GM18517 (cell line): Measurements from ENCODE around the gene PLCG2.

ENCODE experiments used
- ATAC-seq: cut with Tn5 transposase; IDR thresholded peaks from one replicate; pipeline ENCODE4 v1.9.1; 2021; ENCODE audit warnings: mild to moderate bottlenecking, moderate library complexity; ENCODE audit not compliant: unreplicated experiment

Gene PLCG2

DNA sequence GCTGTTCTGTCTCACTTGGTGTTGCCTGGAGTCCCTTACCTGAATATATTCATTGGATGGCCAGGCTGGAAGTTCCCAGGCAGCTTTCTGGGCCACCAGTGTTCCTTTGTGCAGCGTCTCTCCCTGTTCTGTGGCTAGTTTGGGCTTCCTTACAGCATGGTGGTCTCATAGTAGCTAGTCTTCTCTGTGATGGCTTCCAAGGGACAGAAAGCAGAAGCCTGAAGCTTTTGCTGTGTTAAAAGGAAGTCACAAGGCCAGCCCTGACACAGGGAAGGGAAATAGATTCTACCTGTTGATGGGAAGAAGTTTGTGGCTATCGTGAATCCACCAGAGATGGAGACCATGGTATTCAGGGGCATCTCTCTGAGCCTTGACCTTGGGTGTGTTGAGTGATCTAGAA, 34.6 kb downstream of the PLCG2 start:
- ATAC-seq = no peak

DNA sequence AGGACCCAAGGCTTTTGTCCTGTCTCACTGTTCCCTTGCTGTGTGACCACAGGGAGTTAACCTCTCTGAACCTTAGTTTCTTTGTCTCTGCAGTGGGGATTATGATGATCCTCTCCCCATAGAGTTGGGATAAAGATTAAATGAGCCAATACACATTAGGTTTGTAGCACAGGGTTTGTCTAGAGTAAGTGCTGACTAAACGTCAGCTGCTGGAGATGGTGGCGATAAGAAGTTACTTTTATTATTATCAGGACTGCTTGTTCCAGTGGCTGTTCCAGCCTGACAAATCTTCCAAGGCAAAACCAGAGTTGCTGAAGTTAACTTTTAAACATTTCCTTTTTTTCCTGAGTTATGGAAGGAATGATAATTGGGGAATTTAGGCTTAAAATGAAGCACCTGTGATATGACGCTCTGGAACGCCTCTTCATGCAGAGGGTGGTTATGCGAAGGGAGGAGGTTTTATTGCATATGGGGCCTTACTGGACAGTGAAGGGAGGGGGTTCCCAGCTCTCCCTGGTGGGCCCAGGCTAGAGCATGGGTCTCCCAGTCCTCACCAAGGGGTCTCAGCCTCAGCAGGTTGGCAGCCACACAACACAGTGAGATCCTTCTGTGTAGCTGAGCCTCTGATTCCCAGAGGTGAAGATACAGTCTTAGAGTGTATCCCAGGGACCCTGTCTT, 35.8 kb downstream of the PLCG2 start:
- ATAC-seq = no peak

DNA sequence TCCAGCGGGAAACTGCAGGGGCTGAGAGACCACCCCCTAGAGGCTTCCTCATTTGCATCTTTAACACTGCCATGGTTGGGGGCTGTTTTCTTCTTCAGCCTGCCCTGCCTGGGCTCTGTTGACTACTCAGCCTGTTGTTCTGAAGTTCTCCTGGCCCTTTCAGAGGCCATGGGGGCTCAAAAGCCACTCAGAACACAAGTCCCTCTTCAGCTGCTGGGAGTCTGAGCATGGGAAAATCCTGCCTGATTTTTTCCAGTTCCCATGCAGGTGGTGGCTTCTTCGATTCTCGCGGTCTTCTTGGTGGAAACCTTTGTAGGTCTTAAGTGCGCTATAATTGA, 36.3 kb downstream of the PLCG2 start:
- no peak for ATAC-seq

DNA sequence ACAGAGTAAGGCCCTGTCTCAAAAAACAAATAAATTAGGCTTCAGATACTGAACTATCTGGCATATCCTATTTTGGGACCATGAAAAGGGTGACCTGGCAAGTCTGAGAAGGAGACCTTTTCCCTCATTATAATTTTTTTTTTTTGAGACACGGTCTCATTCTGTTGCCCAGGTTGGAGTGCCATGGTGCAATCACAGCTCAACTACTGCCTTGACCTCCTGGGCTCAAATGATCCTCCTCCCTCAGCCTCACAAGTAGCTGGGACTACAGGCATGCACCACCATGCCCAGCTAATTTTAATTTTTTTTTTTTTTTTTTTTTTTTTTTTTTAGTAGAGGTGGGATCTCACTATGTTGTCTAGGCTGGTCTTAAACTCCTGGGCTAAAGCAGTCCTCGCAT, 37.3 kb downstream of the PLCG2 start:
- peak; percentile 0 for ATAC-seq

DNA sequence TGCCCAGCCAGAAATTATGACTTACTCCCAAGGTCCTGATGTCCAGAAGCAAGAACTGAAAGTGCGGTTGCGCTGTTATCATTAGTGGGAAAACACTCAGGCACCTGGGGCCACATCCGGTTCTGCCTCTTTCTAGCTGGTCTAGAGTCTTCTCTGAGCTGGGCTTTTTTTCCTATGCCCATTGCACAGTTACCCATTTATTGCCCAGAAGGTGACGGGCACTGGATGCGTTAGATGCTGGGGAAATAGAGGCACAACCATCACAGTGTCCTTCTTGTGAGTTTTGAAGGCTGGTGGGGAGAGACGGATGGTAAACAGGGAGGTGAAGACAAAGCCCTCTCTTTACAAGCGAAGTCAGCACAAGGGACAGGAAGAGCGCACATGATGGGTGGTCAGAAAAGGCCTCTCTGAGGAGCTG, 37.7 kb downstream of the PLCG2 start:
- peak; percentile 27 for ATAC-seq

DNA sequence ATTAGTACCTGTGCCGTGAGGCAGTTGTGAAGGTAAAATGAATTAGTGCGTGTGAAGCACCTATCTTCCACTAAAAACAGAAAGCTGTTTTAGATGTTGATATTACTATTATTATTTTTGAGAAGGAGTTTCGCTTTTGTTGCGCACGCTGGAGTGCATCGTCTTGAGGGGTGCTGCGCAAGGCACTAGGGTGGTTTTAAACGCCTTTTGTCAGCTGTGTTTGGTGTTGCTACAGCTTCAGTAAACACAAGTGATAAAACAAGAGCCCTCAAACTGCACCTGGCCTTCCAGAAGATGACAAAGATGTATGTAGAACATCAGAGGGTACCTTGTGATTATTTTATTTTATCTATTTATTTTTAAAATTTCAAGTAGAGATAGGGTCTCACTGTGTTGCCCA, 38.2 kb downstream of the PLCG2 start:
- ATAC-seq = no peak

DNA sequence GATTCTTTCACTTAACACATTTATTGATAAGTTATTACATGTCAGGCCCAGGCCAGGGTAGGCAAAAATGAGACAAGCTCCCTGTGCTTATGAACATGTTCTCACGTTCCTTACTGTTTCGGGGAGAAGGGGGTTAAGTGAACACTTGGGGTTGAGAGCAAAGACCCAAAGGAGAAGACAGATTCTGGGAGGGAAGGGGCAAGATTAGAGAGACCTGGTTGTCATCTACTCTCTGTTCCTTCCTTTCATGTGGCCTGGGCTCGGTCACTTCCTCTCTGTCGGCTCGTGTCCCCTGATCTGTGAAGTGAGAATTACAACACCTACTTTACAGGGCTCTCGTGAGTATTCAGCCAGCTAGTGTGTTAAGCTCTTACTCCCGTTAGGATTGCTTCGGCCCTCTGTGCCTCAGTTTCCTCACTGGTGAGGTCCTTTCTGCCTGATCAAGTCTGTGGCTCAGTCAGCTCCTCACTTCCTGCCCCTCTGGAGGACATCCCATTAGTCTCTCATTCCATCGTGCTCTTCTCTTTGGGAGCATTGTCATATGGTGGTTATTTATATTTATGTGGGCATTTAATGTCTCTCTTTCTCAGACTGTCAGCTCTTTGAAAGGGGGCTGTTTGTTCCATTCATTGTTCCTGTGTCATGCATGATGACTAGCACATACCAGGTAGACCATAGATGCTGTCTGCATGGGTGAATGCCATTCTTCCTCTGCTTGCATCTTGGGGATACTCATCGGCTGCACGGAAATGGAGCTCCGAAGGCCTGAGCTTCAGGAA, 38.9 kb downstream of the PLCG2 start:
- peak; percentile 35 for ATAC-seq

DNA sequence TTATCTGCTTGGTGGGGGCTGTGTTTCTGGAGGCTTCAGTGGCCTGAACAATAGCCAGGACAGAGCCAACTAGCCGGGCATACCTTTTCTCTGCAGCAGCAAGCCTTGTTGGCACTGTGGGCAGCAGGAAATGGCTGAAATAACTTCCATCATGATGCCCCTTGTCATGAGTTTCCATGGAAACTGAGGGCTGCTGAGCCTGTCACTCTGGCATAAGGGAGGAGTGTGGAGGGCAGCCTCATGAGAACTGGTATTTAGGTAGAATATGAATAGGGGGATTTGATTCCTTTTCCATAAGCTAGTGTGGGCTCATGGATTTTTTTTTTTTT, 39.4 kb downstream of the PLCG2 start:
- ATAC-seq = no peak

DNA sequence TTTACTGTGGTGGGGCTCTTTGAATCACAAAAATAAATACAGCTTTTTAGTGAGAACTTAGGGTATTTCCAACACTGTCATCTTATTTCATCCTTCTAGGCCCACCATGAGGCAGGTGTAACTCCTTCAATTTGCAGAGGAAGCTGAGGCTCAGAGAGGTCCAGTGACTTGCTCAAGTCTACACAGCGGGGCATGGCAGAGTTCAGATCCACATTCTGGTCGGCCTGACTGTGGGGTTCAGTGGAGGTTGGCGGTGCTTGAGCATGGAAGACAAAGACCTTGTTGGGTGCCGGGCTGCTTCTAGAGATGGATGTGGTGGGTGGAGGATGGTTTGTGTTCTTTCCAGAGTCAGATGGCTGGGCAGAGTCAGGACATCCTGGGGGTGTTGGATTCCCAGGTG, 39.8 kb downstream of the PLCG2 start:
- ATAC-seq = no peak

DNA sequence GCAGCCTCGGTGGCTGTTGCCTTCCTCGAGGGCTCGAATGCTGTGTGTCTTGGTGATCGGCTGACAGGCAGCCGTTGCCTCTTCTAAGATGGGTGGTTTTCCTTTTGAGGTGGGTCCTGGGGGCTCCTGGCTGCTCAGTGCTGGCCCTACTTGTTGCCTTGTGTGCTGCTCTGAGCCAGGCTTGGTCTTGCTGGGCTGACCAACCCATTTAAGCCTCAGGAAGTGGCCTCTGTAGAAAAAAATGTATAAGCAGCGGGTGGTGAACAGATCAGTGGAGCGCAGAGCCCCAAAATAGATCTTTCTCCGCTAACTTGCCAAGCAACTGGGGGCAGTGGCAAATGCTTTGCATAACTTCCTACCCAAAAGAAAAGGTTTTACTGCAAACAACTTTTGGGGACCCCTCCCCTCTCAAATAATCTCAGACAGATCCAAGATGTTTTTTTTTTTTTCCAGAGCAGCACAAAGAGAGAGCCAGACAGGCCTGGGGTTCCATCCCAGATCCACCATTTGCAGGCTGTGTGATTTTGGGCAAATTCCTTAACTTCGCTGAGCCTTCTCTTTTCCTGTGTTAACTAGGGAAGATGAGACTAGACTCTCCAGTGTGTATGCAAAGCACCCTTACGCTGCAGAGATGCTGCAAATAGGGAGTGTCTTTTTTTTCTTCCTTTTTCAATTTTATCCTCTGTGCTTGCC, 42.5 kb downstream of the PLCG2 start:
- peak; percentile 44 for ATAC-seq

DNA sequence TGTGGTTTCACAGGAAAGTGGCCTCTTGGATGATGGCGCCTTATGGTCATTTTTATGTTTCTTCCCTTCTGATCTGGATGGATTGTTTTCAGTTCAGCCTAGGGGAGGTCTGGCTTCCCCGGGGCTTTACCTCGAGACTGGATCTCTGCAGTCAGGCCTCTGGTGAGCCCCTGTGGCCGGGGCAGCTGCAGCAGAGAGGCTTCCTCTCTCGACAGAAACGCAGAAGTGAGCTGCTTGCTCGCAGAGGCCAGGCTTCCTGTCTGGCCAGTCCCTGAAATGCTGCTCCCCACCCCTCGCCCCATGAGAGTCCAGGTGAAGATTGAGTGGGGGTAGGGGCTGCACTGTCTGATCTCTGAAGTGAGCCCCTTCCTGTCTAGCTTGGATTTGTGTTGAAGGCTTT, 44.0 kb downstream of the PLCG2 start:
- ATAC-seq = peak; percentile 38

DNA sequence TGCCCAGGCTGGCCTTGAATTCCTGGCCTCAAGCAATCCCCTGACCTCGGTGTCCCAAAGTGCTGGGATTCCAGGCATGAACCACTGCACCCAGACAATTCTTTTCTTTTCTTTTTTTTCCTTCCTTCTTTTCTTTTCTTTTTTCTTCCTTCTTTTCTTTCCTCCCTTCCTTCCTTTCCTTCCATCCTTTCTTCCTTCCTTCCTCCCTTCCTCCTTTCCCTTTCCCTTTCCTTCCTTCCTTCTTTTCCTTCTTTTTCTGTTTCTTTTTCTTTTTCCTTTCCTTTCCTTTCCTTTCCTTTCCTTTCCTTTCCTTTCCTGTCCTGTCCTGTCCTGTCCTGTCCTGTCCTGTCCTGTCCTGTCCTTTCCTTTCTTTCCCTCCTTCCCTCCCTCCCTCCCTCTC, 44.6 kb downstream of the PLCG2 start:
- no peak for ATAC-seq

DNA sequence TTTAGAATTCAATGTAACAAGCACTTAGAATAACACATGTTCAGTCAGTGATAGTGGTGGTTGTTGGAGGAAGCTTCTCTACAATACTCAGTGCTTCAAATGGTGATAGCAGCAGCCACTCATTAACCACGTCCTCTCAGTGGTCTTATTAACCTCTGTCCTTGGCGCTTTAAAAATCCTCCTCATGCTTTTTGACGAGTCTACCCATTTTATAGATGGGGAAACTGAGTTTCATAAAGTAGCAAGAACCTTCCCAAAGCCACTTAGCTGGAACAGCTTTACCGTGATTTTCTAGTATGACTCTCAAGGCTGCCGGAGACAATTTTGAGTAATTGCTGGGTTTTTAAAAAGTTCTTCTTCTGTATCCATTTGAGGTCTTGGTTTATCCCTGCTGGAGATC, 47.4 kb downstream of the PLCG2 start:
- ATAC-seq = no peak

DNA sequence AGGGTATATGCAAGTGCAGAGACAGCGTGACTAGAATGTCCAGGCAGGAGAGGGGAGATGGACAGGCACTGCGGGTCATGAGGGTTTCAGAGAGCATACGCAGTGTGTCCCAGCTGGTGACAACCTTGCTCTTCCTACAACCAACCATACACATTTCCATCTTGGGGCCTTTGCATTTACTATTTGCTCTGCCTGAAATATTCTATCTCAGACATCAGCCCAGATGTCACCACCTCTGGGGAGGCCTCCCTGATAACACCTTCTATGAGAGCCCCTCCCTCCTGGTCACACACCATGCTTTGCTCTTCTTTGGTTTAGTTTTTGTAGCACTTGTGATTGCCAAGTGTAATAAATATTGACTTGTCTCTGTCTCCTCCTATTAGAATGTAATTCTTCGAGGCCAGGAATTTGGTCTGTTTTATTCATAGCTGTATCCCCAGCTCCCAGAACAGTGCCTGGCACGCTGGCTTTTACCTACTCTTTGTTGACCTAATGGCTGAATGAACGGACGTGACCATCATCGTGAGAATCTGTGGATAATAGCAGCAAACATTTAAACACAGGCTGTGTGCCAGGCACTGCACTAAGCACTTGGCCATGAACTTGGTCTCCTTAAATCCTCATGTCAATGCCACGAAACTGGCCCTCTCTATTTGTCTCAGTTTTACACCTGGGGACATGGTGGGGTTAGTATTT, 51.9 kb downstream of the PLCG2 start:
- ATAC-seq = peak; percentile 7

DNA sequence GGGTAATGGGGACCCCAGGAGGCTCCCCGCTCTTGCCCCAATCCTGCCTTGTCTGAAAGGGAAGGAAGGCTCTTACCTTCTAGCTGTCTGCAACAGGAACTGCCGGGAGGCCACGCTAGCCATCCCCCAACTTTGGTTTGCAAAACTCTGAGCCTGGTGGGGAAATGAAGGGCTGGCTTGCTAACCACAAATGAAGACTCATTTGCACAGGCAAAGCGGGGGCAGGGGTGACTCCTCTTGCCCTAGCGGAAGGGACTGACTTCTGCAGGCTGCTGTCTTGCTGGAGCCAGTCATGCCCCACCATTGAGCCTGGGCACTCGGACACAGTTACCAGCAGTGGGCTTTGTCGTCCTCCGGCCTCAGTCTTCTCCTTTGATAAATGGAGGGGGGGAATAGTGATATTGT, 52.6 kb downstream of the PLCG2 start:
- ATAC-seq = peak; percentile 61

DNA sequence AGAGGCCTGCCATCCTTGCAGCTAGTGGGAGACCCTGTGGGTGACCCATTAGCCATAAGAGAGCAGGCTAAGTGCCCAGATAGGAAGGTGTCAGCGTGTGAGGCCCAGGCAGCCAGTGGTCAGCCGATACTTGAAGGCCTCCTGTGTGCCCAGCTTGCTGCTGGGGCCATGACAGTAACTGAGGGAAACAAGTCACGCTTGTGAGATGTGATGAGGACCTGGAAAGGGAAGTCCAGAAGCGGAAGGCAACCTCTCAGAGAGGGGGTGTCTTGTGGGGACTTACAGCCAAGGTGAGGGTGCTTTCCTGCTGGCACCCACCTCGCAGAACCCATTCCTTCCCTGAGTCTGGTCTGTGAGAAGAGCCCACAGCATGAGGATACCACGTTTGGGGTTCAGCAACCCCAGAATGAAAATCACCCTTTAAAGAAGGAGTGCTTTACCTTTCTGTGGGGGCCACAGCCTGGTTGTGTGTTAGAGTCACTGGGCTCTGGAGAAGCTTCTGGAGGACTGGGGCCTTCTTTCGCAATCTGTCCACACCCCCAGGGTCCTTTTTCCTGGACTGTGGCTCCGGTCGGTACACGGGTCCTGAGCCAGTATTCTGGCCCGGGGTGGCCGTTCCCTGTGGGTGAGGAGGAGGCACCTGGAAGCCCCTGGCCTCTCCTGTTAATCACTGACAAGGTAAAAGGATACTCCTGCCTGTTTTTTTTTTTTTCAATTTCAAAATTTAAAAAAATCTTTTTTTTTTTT, 53.9 kb downstream of the PLCG2 start:
- ATAC-seq = no peak

DNA sequence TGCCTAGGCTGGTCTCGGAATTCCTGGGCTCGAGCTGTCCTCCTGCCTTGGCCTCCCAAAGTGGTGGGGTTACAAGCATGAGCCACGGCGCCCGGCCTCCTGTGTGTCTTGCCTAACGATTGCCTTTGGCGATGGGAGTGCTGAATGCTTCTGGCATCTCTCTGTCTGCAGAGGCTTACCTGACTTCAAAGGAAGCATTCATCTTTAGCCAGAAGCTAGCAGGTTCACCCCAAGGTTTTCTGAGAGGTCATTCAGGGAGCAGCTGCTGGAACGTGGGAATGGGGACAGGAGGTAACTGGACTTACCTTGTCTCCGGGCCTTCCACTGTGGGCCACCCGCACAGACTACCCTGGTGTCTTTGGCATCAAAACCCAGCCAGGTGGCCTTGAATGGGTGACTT, 54.7 kb downstream of the PLCG2 start:
- ATAC-seq = no peak

DNA sequence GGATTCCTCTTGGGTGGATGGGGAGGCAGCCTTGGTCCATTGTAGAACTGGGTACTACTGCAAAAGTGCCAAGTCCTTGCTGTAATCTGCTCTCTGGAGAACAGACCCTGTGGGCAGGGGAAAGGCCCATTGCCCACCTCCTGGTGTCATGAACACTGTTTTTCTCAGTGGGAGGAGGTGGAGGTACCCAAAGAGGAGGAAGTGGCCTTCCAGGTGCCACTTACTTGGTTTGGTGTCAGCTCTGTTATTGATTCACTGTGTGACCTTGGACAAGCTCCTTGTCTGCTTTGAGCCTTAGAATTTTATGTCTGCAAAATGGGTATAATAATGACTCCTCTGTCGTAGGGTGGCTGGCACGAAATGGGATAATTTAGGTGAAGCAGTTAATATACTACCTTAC, 55.8 kb downstream of the PLCG2 start:
- ATAC-seq = no peak

DNA sequence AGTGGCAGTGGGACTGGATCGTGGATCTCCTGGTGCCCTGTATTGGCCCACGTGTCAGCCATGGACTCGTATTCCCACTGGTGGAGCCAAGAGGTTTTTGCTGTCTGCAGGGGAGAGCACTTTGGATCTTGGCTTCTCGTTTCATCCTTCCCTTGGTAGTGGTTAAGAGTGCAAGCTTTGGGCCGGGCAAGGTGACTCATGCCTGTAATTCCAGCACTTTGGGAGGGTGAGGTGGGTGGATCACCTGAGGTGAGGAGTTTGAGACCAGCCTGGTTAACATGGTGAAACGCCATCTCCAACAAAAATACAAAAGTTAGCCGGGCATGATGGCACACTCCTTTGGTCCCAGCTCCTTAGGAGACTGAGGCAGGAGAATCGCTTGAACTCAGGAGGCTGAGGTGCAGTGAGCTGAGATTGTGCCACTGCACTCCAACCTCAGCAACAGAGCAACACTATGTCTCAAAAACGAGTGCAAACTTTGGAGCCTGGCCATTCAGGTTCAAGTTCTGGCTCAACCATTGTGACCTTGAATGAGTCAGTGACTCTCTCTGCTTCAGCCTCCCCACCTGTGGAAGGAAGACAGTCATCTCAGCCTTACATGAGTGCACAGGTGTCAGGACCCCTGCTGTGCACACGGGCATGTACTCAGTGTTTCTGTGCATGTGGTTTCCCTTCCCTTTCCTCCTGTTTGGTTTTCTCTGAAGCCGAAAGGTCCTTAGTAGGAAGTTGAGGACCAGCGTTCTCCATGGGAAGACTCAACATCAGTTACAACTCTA, 57.4 kb downstream of the PLCG2 start:
- ATAC-seq = peak; percentile 58

DNA sequence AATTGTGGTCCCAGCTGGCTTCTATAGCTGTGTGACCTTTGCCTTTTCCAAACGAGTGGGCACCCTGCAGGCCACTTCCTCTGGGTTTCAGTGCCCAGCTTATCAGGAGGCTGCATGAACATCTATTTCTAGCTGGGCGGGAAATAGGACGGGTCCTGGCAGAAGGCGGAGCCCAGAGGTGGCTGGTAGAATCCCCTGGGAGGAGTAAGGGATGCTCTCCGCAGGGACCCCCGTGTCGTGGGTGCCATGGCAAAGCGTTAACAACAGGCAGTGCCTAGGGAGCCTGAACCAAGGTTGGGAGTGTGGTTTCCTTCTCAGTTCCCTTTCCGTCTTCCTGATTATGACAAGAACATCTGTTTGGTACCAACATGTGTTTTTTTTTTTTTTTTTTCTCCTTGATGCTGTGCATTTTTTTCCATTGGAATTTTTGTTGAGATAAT, 58.2 kb downstream of the PLCG2 start:
- no peak for ATAC-seq
